ENCODE data around the gene NCS1.

Gene NCS1

GRCh38 chr9:130213911-130214761 is 41.9 kb downstream of the NCS1 start:
- DNase-seq = no peak

GRCh38 chr9:130214776-130215340 is 42.7 kb downstream of the NCS1 start:
- DNase-seq = no peak

- no peak for DNase-seq
These were observed 43.3 kb downstream of the NCS1 start for GRCh38 chr9:130215341-130216119.

- DNase-seq = no peak
These were observed 45.6 kb downstream of the NCS1 start for GRCh38 chr9:130217838-130218237.

GRCh38 chr9:130219661-130220096 is 47.5 kb downstream of the NCS1 start:
- DNase-seq = peak in 1 of 14 donors; percentile 34

GRCh38 chr9:130220352-130220751 is 48.1 kb downstream of the NCS1 start:
- no peak for DNase-seq

GRCh38 chr9:130222833-130223232 is 50.6 kb downstream of the NCS1 start:
- no peak for DNase-seq

- DNase-seq = no peak
These were observed 52.9 kb downstream of the NCS1 start for GRCh38 chr9:130225071-130225470.

GRCh38 chr9:130225586-130225985 is 53.4 kb downstream of the NCS1 start:
- no peak for DNase-seq

GRCh38 chr9:130226112-130226511 is 53.9 kb downstream of the NCS1 start:
- DNase-seq = no peak

GRCh38 chr9:130227833-130228232 is 55.6 kb downstream of the NCS1 start:
- DNase-seq = no peak

GRCh38 chr9:130229759-130230158 is 57.6 kb downstream of the NCS1 start:
- no peak for DNase-seq

- peak in 1 of 14 donors; percentile 34 for DNase-seq
These were observed 58.4 kb downstream of the NCS1 start for GRCh38 chr9:130230631-130231030.

- peak in 1 of 14 donors; percentile 38 for DNase-seq
These were observed 60.8 kb downstream of the NCS1 start for GRCh38 chr9:130232899-130233586.

GRCh38 chr9:130233587-130233945 is 61.4 kb downstream of the NCS1 start:
- DNase-seq = no peak

GRCh38 chr9:130234340-130235260 is 62.4 kb downstream of the NCS1 start:
- no peak for DNase-seq

GRCh38 chr9:130235558-130236435 is 63.6 kb downstream of the NCS1 start:
- DNase-seq = peak in 10 of 14 donors; percentile 14 to 86 (median 44)

GRCh38 chr9:130236436-130236985 is 64.3 kb downstream of the NCS1 start:
- DNase-seq = no peak

GRCh38 chr9:130237076-130237475 is 64.9 kb downstream of the NCS1 start:
- no peak for DNase-seq

Measured in C1 segment of cervical spinal cord (tissue), 14 donors.